Embryonic facial prominence (tissue), 1 donor: ENCODE results near the gene UBE2Q1.

ENCODE experiments used
- DNase-seq: peaks from one replicate; pipeline ENCODE4 v3.0.0-alpha.2; 2016; ENCODE audit errors: extremely low spot score

Gene UBE2Q1

GRCh38 chr1:154557939-154558719, at the start of gene UBE2Q1:
UBE2Q1 (minus strand) TSS chr1:154558662; CDS start chr1:154558553, 109 bp downstream.
- DNase-seq, result no peak

- peak; percentile 95 for DNase-seq
These were observed 49.3 kb upstream of the UBE2Q1 start, which contains the start of gene ADAR for GRCh38 chr1:154607609-154608396. ADAR (minus strand) TSS chr1:154608186; CDS start chr1:154608006, 180 bp downstream.

GRCh38 chr1:154607106-154607608, 48.7 kb upstream of the UBE2Q1 start:
- no peak for DNase-seq

GRCh38 chr1:154605534-154605933, 47.1 kb upstream of the UBE2Q1 start:
- DNase-seq, result no peak

- DNase-seq, result no peak
These were observed 44.9 kb upstream of the UBE2Q1 start for GRCh38 chr1:154603317-154603716.

GRCh38 chr1:154599658-154600057, 41.2 kb upstream of the UBE2Q1 start:
- no peak for DNase-seq

- DNase-seq, result no peak
These were observed 40.6 kb upstream of the UBE2Q1 start for GRCh38 chr1:154598871-154599635.

- DNase-seq, result no peak
These were observed 37.2 kb upstream of the UBE2Q1 start for GRCh38 chr1:154595621-154596020.

GRCh38 chr1:154594811-154595210, 36.3 kb upstream of the UBE2Q1 start:
- DNase-seq, result no peak

- DNase-seq, result no peak
These were observed 34.9 kb upstream of the UBE2Q1 start for GRCh38 chr1:154593390-154593789.

GRCh38 chr1:154591206-154591605, 32.7 kb upstream of the UBE2Q1 start:
- DNase-seq, result no peak

GRCh38 chr1:154590756-154591155, 32.3 kb upstream of the UBE2Q1 start:
- no peak for DNase-seq

GRCh38 chr1:154589780-154590179, 31.3 kb upstream of the UBE2Q1 start:
- DNase-seq, result no peak

- DNase-seq, result no peak
These were observed 28.2 kb upstream of the UBE2Q1 start for GRCh38 chr1:154586641-154587040.

- DNase-seq, result no peak
These were observed 27.8 kb upstream of the UBE2Q1 start for GRCh38 chr1:154586231-154586630.

GRCh38 chr1:154584267-154584994, 26.0 kb upstream of the UBE2Q1 start:
- DNase-seq, result no peak

- no peak for DNase-seq
These were observed 25.3 kb upstream of the UBE2Q1 start for GRCh38 chr1:154583773-154584172.

GRCh38 chr1:154582885-154583284, 24.4 kb upstream of the UBE2Q1 start:
- no peak for DNase-seq

- DNase-seq, result no peak
These were observed 23.3 kb upstream of the UBE2Q1 start for GRCh38 chr1:154581766-154582165.

- DNase-seq, result no peak
These were observed 20.9 kb upstream of the UBE2Q1 start for GRCh38 chr1:154579374-154579773.

GRCh38 chr1:154578058-154578418, 19.6 kb upstream of the UBE2Q1 start:
- no peak for DNase-seq
